Amygdala (tissue), 56 donors: Measurements from ENCODE around the gene FAM149A.

Experiments used
- DNase-seq, 56 donors: peaks; one replicate each; lab custom pipeline; 2025; lab: John Stamatoyannopoulos, UW

FAM149A gene

GRCh38 chr4:186196063-186196462, 91.6 kb downstream of the FAM149A start:
- no peak for DNase-seq

GRCh38 chr4:186200516-186200915, 96.0 kb downstream of the FAM149A start:
- DNase-seq: no peak

- no peak for DNase-seq
Measured at GRCh38 chr4:186201010-186201409, 96.5 kb downstream of the FAM149A start.

GRCh38 chr4:186201535-186202230, 97.2 kb downstream of the FAM149A start:
- DNase-seq: peak in 2 of 56 donors; percentile 13 to 14

- no peak for DNase-seq
Measured at GRCh38 chr4:186202490-186203140, 98.1 kb downstream of the FAM149A start.

- no peak for DNase-seq
Measured at GRCh38 chr4:186203406-186203805, 98.9 kb downstream of the FAM149A start.

GRCh38 chr4:186204103-186204559, 99.6 kb downstream of the FAM149A start:
- DNase-seq: peak in 5 of 56 donors; percentile 7 to 59 (median 34)

- DNase-seq: no peak
Measured at GRCh38 chr4:186204686-186205085, 100.2 kb downstream of the FAM149A start.

GRCh38 chr4:186205156-186205555, 100.7 kb downstream of the FAM149A start:
- no peak for DNase-seq

GRCh38 chr4:186216465-186217024, 112.0 kb downstream of the FAM149A start:
- DNase-seq: peak in 1 of 56 donors; percentile 10

GRCh38 chr4:186217733-186218293, 113.3 kb downstream of the FAM149A start:
- no peak for DNase-seq

GRCh38 chr4:186221624-186222023, 117.1 kb downstream of the FAM149A start:
- DNase-seq: no peak
